ENCODE measurements around the gene APCDD1L. TPM values are rescaled to one million over a fixed set of nuclear protein-coding genes. Genes with fewer than 3 reads are reported as not detected.

The APCDD1L gene
- not detected in 2 replicates for total RNA-seq

DNA sequence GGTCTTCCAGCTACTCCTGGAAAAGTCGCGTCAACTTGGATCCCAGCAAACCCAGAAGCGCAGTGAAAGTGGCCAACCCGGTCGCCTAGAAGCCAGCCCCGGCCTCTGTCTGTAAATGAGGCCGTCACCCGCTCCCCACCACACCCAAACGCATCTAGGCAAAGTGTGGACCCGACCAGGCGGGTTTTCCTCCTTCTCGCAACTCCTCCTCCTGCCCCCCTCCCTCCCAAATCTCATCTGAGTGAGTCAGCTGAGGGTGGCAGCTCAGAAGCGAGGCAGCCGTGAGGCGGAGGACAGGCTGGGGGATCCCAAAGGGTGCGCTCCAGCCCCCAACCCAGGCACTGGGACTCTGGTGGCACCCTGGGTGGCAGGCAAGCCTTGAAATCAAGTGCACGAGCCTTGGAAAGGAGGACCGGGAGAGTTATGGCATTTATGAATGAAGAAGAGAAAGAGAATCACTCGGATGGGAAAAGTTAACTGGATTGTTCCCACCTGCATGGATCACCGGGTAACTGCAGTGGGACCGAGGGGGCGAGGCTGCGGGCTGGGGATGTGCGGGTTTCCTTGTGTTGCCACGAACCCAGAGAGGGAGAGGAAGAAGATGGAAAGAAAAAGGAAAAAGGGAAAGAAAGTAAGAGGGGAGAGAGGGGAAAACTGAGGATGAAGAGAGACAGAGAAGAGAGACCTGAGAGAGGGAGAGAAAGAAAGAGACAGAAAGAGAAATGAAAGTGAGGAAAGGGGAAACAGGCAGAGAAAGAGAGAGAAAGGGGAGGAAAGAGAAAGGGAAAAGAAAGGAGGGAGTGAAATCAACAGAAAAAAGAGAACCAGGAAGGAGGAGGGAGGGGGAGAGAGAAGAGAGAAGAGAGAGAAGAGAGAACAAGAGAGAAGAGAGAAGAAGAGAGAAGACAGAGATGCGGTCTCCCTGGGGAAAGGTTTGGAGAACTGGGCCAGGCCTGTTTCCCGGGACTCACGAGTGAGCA lies at the start of gene APCDD1L:
APCDD1L (minus strand) TSS at position 167 of the 980 bp plus-strand sequence. CDS start 692 bp downstream, outside the sequence.
- intact Hi-C loops (cut with micrococcal nuclease), result no loop called here

DNA sequence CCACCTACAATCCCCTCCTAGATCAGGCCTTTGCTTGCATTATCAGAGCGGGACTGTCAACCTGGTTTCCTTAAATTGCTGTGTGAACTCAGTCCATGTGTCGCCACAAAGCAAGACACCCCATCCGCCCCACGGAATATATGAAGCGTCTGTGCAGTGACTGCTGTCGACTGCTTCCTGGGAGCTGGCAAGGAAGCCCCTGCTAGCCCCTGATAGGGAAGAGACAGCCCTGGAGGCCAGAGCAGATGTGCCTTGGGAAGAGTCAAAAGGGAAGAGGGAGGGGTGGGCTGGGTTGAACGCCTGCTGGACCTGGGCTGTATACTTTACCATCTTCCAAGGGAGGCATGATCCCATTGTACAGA lies 44.1 kb upstream of the APCDD1L start:
- intact Hi-C loops (cut with micrococcal nuclease), result no loop called here

DNA sequence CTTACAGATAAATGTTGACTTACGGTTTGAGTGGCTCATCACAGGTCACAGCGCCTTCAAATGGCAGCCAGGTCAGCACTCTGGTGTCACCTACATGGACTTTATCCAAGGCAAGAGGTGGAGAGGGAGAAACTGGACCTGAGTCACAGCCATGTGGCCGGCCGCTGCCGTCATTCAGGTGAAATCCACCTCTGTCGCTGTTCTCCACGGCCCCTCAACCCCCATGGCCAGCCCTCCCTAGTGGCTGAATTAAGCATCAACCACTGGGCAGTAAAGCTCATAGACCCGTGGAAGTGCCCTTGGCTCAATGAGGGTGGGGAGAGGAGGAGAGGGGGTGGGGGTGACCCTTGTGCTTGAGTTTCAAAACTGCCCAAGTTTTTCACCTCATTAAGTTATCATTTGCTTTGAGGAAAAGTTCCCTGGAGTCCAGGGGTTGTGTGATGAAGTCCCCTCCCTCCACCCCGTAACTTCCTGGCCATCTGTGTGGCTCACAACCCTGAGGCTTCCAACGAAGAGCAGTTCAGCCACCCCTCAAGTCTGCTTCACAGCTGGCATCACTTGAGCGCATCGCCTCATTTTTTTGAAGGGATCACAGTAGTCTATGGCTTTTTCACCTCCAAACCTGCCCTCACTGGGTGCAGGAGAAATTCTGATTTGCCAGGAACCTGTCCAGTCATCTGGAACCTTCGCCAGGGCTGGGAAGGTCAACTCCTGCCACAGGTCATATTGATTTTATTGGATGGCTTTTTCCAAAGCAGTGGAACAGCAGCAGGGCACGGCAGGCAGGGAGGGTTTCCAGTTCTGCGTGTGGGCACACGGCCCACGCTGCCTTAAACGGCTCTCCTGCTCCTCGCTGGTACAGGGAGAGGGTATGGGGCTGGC lies 43.5 kb upstream of the APCDD1L start:
- intact Hi-C loops (cut with micrococcal nuclease), result no loop called here

DNA sequence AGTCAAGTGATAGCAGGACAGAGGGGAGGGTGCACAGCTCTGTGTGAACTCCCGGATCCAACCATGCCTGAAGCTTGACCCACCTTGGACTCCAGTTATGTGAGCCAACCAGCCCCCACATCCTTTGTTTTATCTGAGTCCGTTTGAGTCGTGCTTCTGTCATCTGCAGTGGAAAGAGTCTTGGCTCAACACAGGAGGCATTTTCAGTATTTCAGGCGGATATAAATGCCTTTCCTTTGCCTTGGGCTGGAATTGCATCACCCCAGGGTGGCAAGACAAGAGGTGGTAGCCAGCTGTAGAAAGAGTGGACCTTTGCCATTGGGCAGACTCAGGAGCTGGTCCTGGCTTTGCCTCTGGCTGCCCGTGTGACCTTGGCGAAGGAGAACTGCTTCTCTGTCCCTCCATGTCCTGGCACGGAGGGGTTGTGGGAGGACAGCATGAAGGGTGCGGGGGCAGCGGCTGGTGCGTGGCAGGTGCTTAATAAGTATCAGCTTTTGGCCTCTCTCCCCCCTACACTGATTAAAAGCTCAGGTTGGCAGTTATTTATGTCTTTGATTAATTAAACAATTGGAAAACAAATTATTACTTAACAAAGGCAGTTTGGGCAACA lies 42.6 kb upstream of the APCDD1L start:
- intact Hi-C loops (cut with micrococcal nuclease), result no loop called here

DNA sequence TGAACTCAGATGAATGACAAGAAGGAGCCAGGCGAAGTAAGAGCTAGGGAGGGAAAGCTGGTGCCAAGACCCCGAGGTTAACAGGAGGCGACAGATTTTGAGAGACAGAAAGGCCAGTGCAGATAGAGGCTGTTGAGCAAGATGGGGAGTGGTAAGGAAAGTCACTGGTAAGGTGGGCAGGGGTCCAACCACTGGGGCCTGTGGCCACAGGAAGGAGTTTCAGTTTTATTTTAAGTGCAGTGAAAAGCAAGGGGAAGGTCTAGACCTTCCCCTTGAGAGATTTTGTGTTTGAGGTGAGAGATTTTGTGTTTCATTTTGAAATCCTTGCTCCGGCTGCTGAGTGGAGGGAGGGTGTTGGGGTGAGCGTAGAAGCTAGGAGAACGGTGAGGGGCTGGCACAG lies 41.8 kb upstream of the APCDD1L start:
- intact Hi-C loops (cut with micrococcal nuclease), result no loop called here

DNA sequence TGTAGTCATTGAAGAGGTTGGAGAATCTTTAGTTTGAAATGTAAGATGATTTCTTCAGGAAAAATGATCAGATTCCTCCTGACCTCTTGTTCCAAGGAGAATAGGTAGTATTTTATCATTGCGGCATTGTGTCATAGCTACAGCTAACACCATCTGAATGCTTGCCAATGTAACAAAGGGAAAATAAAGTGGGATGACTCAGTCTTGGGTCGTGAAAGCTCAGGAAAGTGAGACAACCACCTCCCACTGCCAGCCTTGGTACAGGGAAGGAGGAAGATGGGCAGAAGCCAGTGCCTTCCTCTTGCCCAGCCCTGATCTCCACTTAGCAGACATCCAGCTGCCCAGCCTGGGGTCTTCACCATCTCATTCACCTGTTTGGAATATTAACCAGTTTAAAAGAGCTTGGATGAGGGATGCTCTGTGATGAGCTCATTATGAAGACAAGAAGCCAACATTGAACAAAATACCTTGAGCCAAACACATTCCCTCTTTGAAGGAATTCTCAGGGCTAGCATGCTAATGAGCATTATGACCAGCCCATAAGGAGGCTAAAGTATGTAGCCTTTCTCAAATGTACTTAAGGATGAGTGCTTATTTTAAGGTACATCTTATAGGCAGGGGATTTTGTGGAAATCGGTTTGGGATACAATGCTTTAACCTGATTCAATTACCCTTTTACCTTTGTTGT lies 40.0 kb upstream of the APCDD1L start:
- intact Hi-C loops (cut with micrococcal nuclease), result no loop called here

DNA sequence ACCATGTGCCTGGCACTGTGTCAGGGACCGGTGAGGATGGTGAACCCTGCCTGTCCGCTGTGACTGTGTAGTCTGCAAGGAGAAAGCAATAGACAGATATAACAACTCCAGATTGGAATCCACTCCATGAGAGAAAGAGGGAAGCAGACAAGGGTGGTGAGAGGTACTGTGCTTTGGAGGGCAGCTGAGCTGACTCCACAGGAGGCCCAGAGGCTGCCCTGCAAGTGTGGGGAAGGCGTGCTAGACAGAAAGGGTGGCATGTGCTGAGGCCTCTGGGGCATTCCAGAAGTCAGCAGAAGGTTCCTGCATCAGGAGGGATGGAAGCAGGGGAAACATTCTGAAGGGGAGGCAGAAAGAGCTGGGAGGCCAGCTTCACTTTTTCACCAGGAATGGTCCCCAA lies 39.3 kb upstream of the APCDD1L start:
- intact Hi-C loops (cut with micrococcal nuclease), result no loop called here

DNA sequence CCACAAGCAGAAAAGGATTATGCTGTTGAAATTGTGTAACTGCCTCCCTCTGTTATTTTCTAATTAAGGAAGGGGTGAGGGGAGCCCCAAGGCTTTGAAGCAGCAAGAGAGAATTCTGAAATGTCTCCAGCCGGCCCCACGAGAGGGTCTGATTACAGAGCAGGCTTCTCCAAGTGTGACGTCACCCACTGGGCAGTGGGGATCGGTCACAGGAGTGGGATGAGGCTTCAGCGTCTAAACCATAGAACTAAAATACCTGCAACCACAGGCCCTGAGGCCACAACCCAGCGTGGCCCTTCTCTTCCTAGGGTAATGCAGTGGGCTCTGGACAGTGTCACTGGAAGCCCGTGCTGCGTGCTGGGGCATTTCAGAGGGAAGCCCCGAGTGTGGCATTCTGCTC lies 38.6 kb upstream of the APCDD1L start:
- intact Hi-C loops (cut with micrococcal nuclease), result no loop called here

DNA sequence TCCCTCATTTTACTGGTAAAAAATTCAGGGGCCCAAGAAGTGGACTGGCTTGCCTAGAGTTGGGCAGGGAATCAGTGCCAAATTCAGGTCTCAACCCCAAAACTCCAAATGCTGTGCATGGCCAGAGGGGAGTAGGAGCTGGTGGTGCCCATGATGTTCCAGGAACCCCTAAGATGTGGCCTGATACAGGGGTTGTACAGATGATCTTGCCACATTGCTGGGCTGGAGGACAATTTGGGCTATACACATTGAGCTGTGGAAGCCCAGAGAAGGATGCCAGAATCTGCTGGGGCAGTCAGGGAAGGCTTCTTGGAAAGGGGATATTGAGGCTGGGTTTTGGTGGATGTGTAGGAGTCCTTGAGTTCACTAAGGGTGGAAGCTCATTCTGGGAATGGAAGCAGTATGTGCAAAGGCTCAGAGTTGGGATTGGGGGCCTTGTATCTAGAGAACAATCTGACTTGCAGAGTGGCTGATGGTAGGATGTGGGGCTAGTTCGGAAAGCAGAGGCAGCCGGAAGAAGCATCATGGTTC lies 38.0 kb upstream of the APCDD1L start:
- intact Hi-C loops (cut with micrococcal nuclease), result no loop called here

DNA sequence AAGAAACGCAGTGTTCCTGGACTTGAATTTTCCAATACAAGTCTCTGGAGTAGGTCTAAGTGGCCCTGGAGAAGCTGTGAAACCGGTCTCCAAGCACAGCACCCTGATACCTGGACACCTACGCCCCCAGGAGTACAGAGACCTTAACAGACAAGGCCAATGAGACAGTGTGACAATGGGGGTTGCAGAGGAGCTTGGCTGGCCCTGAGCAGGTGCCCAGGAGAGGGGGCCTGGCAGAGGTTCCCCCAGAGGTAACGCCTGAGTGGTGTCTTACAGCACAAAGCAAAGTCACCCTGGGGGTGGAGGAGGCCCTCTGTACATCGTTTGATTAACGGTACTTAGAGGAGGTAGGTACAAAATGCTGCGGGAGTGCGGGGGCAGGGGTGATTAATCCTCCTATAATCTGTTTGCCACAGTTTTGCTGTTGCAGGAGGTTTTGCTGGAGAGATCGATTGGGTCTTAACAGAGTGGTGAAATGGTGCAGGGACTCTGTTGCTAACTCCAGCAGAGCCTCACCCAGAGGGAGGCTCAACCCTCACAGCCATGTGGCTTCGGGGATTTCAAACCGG lies 37.3 kb upstream of the APCDD1L start:
- intact Hi-C loops (cut with micrococcal nuclease), result no loop called here

DNA sequence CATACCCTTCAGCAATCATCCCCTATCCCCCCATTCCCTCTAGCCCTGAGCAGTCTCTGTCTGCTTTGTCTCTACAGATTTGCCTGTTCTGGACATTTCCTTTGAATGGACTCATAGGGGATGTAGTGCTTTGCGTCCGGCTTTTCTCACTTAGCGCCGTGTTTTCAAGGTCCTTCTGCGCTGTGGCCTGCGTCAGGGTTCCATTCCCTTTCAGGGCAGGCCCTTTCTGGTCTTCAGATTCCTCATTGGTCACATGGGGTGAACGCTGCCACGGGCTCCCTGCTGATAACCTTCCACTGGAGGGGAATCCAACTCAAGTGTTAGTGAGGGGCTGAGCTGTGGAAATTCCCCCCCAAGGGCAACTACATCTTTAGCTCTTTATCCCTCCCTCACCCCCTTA lies 36.4 kb upstream of the APCDD1L start:
- intact Hi-C loops (cut with micrococcal nuclease), result no loop called here

DNA sequence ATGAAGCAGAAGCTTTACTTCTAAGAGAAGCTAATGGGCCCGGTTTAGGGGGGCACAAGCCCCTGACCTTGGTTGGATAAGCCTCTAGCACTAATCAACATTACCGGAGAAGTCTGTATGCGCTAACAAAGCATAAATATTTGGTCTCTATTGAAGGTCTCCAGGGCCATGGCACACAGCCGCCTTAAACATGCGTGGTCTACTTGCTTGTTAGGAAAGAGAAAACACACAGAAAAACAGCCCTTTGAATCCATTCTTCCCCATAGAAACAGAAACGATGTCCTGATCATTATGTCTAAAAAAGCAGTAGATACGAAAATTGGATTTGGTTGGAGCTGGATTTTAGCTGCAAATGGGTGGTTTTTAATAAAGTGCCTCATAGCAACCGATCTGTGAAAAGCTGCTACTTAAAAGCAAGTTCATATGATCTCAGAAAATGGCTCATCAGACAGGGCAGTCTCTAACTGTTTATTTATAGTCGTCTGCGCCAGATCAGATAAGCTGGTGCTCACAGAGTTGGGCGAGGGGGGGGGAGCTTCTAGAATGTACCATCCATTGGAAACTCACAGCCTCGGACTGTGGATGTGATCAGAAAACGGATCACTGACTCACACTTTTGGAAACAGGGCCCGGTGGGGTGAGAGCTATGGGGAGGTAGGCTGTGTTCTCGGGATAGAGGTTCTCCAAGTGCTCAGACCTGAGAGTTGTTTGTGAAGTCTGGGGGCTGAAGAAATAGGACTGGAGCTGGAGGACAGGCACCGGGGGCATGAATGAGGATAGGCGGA lies 35.3 kb upstream of the APCDD1L start:
- intact Hi-C loops (cut with micrococcal nuclease), result no loop called here

DNA sequence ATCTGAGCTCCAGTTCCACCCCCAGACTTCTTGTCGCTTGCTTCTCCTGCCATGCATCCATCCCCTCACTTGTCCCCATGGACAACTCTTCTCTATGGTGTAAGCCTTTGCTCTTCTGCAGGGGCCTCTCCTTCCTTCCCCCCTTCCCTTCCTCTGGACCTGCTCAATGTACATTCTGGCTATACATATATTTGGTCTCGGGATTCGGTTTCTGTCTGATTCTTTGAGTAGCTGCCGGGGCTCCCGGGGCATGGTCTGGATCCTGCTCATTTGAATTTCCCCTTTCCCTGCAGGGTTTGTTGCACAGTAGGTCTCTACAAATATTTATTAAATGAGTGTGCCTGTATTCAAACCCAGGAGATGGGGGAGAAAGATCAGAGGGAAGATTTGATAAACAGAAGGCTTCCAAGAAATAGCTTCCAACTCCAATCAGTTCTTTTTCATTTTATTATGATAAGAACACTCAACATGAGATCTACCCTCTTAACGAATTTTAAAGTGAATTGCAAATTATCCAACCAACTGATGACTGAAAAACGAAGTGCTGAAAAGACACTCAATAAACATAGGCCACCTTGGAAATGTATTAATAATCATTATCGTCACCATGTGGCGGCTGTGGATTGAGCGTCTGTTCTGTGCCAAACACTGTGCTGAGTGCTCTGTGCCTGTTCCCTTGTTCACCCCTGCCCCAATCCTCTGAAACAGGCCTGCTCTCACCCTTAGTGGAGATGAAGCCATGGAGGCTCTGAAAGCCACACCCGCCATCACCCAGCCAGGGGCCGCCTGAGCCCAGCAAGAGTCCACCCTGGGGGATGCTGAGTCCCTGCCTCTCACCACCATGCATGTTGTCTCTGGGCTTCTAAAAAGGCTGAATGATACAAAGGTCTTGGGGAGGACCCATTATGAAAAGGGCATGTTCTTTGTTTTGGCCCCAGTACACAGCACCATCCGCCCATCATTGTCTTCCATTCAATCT lies 34.3 kb upstream of the APCDD1L start:
- intact Hi-C loops (cut with micrococcal nuclease), result no loop called here

DNA sequence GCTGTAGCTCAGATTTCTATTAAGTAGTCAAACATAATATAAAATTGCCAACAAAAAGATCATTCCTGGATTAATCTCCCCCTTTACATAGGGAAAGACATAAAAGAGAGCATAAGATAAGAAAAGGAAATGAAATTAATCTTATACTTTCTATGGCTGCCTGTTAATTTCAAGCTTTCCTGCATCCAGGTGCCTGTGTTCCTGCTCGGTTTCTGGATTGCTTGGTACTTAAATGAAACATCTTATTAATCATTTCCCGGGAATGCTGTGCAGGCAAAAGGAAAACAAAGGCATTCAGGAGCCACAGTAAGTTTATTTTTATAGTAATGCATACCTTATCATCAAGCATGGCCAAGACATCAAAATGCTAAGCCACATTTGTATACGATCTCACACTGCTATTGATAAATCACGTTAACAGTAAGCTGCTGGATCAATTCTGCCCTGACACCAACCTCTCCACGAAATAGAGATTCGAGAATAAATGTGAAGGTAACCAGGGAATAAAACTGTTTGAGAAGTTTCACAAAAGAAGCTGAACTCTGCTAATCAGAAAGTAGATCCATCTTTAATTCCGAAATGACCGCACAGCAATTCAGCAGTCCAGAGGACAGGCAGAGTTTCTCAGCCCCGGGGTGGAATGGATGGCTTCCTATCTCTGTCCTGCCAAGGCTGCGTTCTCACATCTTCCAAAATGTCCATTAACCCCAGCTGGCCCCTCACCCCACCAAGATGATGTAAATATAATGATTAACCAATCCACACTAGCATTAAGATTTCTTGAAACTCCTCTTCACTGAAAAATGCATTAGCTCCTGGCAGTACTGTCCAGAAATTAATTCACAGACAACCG lies 32.6 kb upstream of the APCDD1L start:
- intact Hi-C loops (cut with micrococcal nuclease), result no loop called here

DNA sequence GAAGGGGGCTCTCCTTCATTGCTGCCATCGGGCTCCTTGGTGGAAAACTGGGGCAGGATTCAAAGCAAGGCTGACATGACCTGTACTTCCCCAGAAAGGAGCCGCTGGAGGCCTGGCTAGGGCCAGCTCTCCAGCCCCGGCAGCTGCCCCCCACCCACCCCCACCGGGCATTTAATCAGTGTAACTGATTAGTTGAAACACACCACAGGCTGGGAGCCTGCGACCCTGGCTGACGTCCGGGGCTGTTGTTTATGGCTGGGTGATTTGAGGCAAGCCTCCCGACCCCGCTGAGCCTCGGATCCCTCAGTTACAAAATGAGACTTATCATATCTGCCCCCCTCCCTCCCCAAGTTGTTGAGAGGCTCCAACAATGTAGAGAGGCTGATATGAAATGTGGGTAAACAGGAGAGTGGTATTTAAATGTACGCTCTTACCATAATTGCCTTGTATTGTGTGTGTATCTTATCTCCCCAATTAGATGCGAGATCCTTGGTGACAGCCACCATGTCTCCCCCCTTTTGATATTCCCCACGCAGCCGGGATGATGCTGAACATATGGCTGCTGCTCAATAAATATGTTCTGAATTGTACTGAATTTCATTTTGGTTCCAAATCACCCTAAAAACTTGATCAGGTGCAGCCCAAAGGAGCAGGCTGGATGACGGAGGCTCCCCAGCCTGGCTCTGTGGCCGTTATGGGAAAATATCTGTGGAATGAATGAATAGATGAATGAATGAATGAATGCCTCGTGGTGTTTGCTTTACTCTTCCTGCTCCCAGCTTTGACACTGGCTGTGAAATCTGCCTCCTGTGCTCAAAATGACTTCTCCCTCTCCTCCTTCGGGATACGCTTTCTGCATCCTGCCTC lies 31.8 kb upstream of the APCDD1L start:
- intact Hi-C loops (cut with micrococcal nuclease), result no loop called here

DNA sequence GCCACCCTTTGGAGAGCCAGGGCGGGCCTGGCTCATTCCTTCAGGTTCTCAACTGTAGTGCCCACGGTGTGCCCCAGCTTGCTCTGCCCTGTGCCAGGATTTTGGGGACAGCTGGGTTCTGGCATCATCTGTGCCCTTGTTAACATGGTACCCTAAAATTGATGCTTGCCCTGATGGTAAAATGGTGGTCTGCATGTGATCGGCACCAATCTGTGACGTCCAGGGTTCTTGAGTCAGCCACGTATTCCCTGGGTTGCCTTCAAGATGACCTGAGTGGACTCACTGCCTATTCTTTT lies 31.2 kb upstream of the APCDD1L start:
- intact Hi-C loops (cut with micrococcal nuclease), result no loop called here
